Endothelial cell of umbilical vein (primary cell): ENCODE data around the gene CXCL10. TPM values are rescaled to one million over a fixed set of nuclear protein-coding genes. Genes with fewer than 3 reads are reported as not detected.

Source experiments
- BruUV-seq: library from RNA; stranded (reverse); fragments of 400-500 nt; replicated peaks from 2 replicates; lab custom pipeline; 2021; lab: Mats Ljungman, UMichigan
- CTCF ChIA-PET: fragments of 300-600, 350-600 bp; sonication (Branson Sonifier 250); formaldehyde crosslinking; loops from one replicate; lab custom pipeline; 2021; ENCODE audit warnings: antibody characterized with exemption, inconsistent platforms; lab: Charles Lee
- POLR2A ChIA-PET: fragments of 300-600, 350-600 bp; sonication (Branson Sonifier 250); formaldehyde crosslinking; loops from one replicate; lab custom pipeline; 2021; ENCODE audit warnings: antibody characterized with exemption, inconsistent platforms; lab: Charles Lee
- DNase-seq: peaks from one replicate; pipeline ENCODE4 v3.0.0-alpha.2; 2011; ENCODE audit warnings: low read depth, low spot score
- FAIRE-seq: peaks from 2 replicates; lab custom pipeline; 2011; peaks lifted over from hg19 to GRCh38; lab: Jason Lieb, UNC
- H2AFZ ChIP-seq: 2 replicates; pipeline ENCODE4 v1.6.0; 2012; ENCODE audit warnings: low read depth, low read length, control low read depth, inconsistent platforms
- H3K27ac ChIP-seq: 2 replicates; pipeline ENCODE4 v1.5.1; 2011; ENCODE audit warnings: low read depth, mild to moderate bottlenecking, control low read depth, low read length, moderate library complexity; ENCODE audit not compliant: insufficient read depth
- H3K27me3 ChIP-seq, 2 experiments: 2 replicates each; pipeline versions ENCODE4 v1.6.0 to v1.6.1; 2011; ENCODE audit warnings: low read length in 2 of 2, mixed read lengths in 1 of 2; ENCODE audit not compliant: control insufficient read depth in 2 of 2, insufficient read depth in 2 of 2
- H3K36me3 ChIP-seq, 2 experiments: 2 replicates in 1 of 2; 3 replicates in 1 of 2; pipeline ENCODE4 v1.5.1; 2011; ENCODE audit warnings: low read length in 2 of 2, mild to moderate bottlenecking in 1 of 2, moderate library complexity in 1 of 2; ENCODE audit not compliant: control insufficient read depth in 2 of 2, insufficient read depth in 2 of 2; ENCODE audit errors: extremely low read depth in 1 of 2
- H3K4me1 ChIP-seq: 3 replicates; pipeline ENCODE4 v1.5.1; 2011; ENCODE audit warnings: mild to moderate bottlenecking, low read length; ENCODE audit not compliant: control insufficient read depth, insufficient read depth; ENCODE audit errors: extremely low read depth
- H3K4me2 ChIP-seq: 2 replicates; pipeline ENCODE4 v1.6.1; 2011; ENCODE audit warnings: low read length, control low read depth, mixed read lengths; ENCODE audit not compliant: insufficient read depth
- H3K4me3 ChIP-seq, 3 experiments: fragments of 200-600 bp in 1 of 3; sonication (generic), shearing (Covaris generic) in 1 of 3; replicated peaks in 1 of 3; 2 replicates each; pipeline ENCODE4 v1.5.1; 2011 to 2016; ENCODE audit warnings: control low read depth in 3 of 3, low read length in 3 of 3, mild to moderate bottlenecking in 2 of 3, inconsistent platforms in 1 of 3, low read depth in 1 of 3, moderate library complexity in 1 of 3; ENCODE audit not compliant: insufficient read depth in 1 of 3
- H3K79me2 ChIP-seq: 2 replicates; pipeline ENCODE4 v1.6.0; 2012; ENCODE audit warnings: low read length, inconsistent platforms; ENCODE audit not compliant: control insufficient read depth, insufficient read depth
- H3K9ac ChIP-seq: replicated peaks from 2 replicates; pipeline ENCODE3; 2011; ENCODE audit warnings: low read length, control low read depth; ENCODE audit not compliant: insufficient read depth; ENCODE audit errors: extremely low read depth
- H3K9me1 ChIP-seq: replicated peaks from 3 replicates; pipeline ENCODE4 v1.6.0; 2011; ENCODE audit warnings: mild to moderate bottlenecking, low read length; ENCODE audit not compliant: control insufficient read depth, insufficient read depth; ENCODE audit errors: extremely low read depth
- H3K9me3 ChIP-seq: replicated peaks from 2 replicates; pipeline ENCODE4 v1.5.1; 2012; ENCODE audit warnings: low read length, inconsistent platforms; ENCODE audit not compliant: control insufficient read depth, insufficient read depth
- H4K20me1 ChIP-seq: replicated peaks from 2 replicates; pipeline ENCODE3; 2011; ENCODE audit warnings: mild to moderate bottlenecking, low read length; ENCODE audit not compliant: control insufficient read depth, insufficient read depth; ENCODE audit errors: extremely low read depth
- EZH2 ChIP-seq: IDR thresholded peaks from 2 replicates; pipeline ENCODE4 v1.6.1; 2012; ENCODE audit warnings: borderline replicate concordance, low read depth, mild to moderate bottlenecking, moderate library complexity, low read length, inconsistent platforms; ENCODE audit not compliant: severe bottlenecking
- FOS ChIP-seq: IDR thresholded peaks from 2 replicates; pipeline ENCODE4 v1.6.1; 2011; ENCODE audit warnings: mild to moderate bottlenecking, low read length, moderate library complexity, borderline replicate concordance; ENCODE audit not compliant: insufficient read depth
- GATA2 ChIP-seq: IDR thresholded peaks from 2 replicates; pipeline ENCODE4 v1.7.0; 2011; ENCODE audit warnings: low read depth, mild to moderate bottlenecking, moderate library complexity, mixed read lengths, low read length; ENCODE audit not compliant: insufficient read length, insufficient read depth
- JUN ChIP-seq: IDR thresholded peaks from 2 replicates; pipeline ENCODE4 v1.6.1; 2011; ENCODE audit warnings: borderline replicate concordance, low read depth; ENCODE audit not compliant: insufficient read length, insufficient read depth
- MYC ChIP-seq: IDR thresholded peaks from one replicate; pipeline ENCODE4 v1.6.1; 2011; ENCODE audit warnings: mild to moderate bottlenecking, low read depth, low read length
- POLR2A ChIP-seq: IDR thresholded peaks from 2 replicates; pipeline ENCODE4 v1.6.1; 2012; ENCODE audit warnings: low read depth, mild to moderate bottlenecking, control low read depth, low read length
- POLR2AphosphoS5 ChIP-seq: IDR thresholded peaks from 2 replicates; pipeline ENCODE4 v1.6.1; 2012; ENCODE audit warnings: low read depth, mild to moderate bottlenecking, control low read depth, low read length, moderate library complexity; ENCODE audit not compliant: insufficient read depth
- dilution Hi-C: fragments of 300-500 bp; cut with MboI; formaldehyde crosslinking; loops from one replicate; pipeline ENCODE4 v1.15.0; 2019; ENCODE audit warnings: low sequenced_read_pairs; ENCODE audit not compliant: extremely low pct_ligation_motif_present
- intact Hi-C: fragments of 100-400 bp; cut with micrococcal nuclease; formaldehyde crosslinking; loops from one replicate; pipeline ENCODE4 v1.10.0; 2022
- polyA plus RNA-seq, 4 experiments: library from polyadenylated mRNA; depleted of rRNA in 3 of 4; stranded (reverse) in 3 of 4; unstranded in 1 of 4; fragments of >200 nt; gene quantifications; 2 replicates each; pipeline versions ENCODE4 v1.2.1 to v1.2.3, GENCODE V29; 2011 to 2012; ENCODE audit warnings: missing spikeins in 1 of 4
- total RNA-seq: library from RNA; stranded (reverse); gene quantifications from 2 replicates; pipeline ENCODE4 v1.2.3, GENCODE V29; 2021
- TF ChIP-seq, protein P1 (sequence below): IDR thresholded peaks from 2 replicates; pipeline ENCODE4 v1.6.1; 2011; ENCODE audit not compliant: insufficient read depth, insufficient read length
- TF ChIP-seq, protein P2 (sequence below), 2 donors: IDR thresholded peaks; 1 replicate in 1 of 2; 2 replicates in 1 of 2; pipeline ENCODE4 v1.5.1; 2011; ENCODE audit warnings: low read length in 2 of 2, mild to moderate bottlenecking in 2 of 2, moderate library complexity in 2 of 2, control low read depth in 1 of 2, inconsistent platforms in 1 of 2, low read depth in 1 of 2; ENCODE audit not compliant: insufficient read depth in 1 of 2; ENCODE audit errors: extremely low read depth in 1 of 2

Gene CXCL10
- total and polyA plus RNA-seq, 2 donors (not counting 3 experiments of a cell fraction or from before 2014, with no cell fraction given): 0.18 TPM; not detected in 1

- POLR2A ChIA-PET: no interaction called here
- FAIRE-seq (no peak), DNase-seq (no peak)
- CTCF ChIA-PET: no interaction called here
- Histone ChIP-seq H3K27ac (no peak overlapping the region), H3K9ac (no peak overlapping the region), H3K4me1 (peaks cover 8% of the 10 kb centered on the region), H3K4me3 (no peak overlapping the region), H3K9me1 (no peaks in the 10 kb centered on the region), H3K9me3 (no peaks in the 10 kb centered on the region), H3K36me3 (no peaks in the 10 kb centered on the region), H3K79me2 (no peaks in the 10 kb centered on the region), H3K27me3 (peaks cover 0 to 9% of the 10 kb centered on the region in 2 experiments), H2AFZ (no peak overlapping the region), H3K4me2 (no peak overlapping the region), H4K20me1 (no peaks in the 10 kb centered on the region)
- TF ChIP-seq POLR2AphosphoS5: no peak
- no peak for TF ChIP-seq FOS
- TF ChIP-seq MYC: no peak
- TF ChIP-seq GATA2: no peak
- intact Hi-C loops: loop anchor here (2.0 kb wide), 1 partner anchor 26 kb away; no protein-coding TSS in a partner anchor
- dilution Hi-C loops: no loop called here
- no TSS peak for BruUV-seq
These were observed 20.3 kb downstream of the CXCL10 start for GRCh38 chr4:76003035-76003434.

- Histone ChIP-seq H4K20me1 (no peaks in the 10 kb centered on the region), H2AFZ (peak overlapping the region; percentile 26), H3K4me2 (peak overlapping the region; percentile 4), H3K9ac (no peak overlapping the region), H3K36me3 (no peaks in the 10 kb centered on the region), H3K4me1 (peaks cover 8% of the 10 kb centered on the region), H3K27ac (peak overlapping the region; percentile 34), H3K27me3 (peaks cover 0 to 9% of the 10 kb centered on the region in 2 experiments), H3K79me2 (no peaks in the 10 kb centered on the region), H3K4me3 (no peak overlapping the region), H3K9me1 (no peaks in the 10 kb centered on the region), H3K9me3 (no peaks in the 10 kb centered on the region)
- FAIRE-seq: peak; percentile 38
- dilution Hi-C loops (no loop called here), intact Hi-C loops (loop anchor here (2.0 kb wide), 1 partner anchor 27 kb away; no protein-coding TSS in a partner anchor)
- ChIA-PET POLR2A (no interaction called here), CTCF (interaction anchor here (0.9 kb wide), 1 partner anchor 85 kb away, joined by 3 read pairs; no protein-coding TSS in a partner anchor)
- BruUV-seq: no TSS peak
- DNase-seq: peak; percentile 65
- TF ChIP-seq JUN (peak; percentile 30), EZH2 (no peak), MYC (no peak), POLR2A (no peak), FOS (peak; percentile 40), POLR2AphosphoS5 (no peak), GATA2 (peak; percentile 44)
- TF ChIP-seq, protein P1, sequence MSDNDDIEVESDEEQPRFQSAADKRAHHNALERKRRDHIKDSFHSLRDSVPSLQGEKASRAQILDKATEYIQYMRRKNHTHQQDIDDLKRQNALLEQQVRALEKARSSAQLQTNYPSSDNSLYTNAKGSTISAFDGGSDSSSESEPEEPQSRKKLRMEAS: peak; percentile 34
- TF ChIP-seq, protein P2, sequence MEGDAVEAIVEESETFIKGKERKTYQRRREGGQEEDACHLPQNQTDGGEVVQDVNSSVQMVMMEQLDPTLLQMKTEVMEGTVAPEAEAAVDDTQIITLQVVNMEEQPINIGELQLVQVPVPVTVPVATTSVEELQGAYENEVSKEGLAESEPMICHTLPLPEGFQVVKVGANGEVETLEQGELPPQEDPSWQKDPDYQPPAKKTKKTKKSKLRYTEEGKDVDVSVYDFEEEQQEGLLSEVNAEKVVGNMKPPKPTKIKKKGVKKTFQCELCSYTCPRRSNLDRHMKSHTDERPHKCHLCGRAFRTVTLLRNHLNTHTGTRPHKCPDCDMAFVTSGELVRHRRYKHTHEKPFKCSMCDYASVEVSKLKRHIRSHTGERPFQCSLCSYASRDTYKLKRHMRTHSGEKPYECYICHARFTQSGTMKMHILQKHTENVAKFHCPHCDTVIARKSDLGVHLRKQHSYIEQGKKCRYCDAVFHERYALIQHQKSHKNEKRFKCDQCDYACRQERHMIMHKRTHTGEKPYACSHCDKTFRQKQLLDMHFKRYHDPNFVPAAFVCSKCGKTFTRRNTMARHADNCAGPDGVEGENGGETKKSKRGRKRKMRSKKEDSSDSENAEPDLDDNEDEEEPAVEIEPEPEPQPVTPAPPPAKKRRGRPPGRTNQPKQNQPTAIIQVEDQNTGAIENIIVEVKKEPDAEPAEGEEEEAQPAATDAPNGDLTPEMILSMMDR (IDR thresholded peaks at IDR 0.05; ENCODE audit: extremely low read depth in 1 of 2, insufficient read depth in 1 of 2, low read depth in 1 of 2, low read length in 2 of 2): no peak
These were observed 21.1 kb downstream of the CXCL10 start for GRCh38 chr4:76002176-76002575.
